ENCODE data around the gene BRICD5. TPM values are rescaled to one million over a fixed set of nuclear protein-coding genes. Genes with fewer than 3 reads are reported as not detected.

BRICD5 gene
- total RNA-seq, 1 donor from 2014 or later, result 5.2 TPM

DNA sequence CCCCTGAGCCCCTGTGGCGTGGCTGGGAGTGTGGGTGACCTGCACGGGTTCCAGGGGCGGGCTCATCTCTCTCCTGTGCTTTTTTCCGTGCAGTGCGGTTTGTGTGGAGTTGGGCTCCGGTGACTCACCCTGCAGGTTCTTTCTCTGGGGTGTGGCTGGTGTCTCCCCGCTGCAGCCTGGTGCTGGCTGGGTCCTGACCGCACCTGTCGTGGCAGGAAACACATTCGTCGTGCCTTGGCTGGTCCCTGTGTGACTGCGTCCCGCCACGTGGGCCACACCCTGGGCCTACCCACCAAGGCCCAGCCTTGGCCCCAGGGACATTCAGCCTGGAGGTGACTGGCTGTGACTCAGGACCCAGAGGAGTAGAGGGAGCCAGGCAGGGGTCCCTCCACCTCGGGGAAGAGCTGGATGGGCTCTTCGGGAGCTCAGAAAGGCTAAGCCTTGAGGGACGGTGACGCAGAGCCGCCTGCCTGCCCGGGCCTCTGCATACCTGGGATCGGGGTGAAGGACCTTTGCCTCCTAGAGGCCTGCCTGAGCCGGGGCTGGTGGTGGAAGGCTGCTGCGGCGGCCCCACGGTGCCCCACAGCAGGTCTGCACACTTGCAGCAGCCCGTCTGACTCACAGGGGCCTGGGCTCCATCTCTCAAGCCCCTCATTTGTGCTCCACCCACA lies 47.3 kb downstream of the BRICD5 start:
- Histone ChIP-seq H3K9me3 (ENCODE audit: low read depth) (no peaks in the 10 kb centered on the region), H3K4me3 (no peak overlapping the region), H3K27ac (no peak overlapping the region), H3K36me3 (no peaks in the 10 kb centered on the region), H3K4me1 (peaks cover 18% of the 10 kb centered on the region), H3K9ac (no peak overlapping the region), H3K79me2 (ENCODE audit: low read depth) (peaks cover 58% of the 10 kb centered on the region), H3K27me3 (no peaks in the 10 kb centered on the region), H3F3A (ENCODE audit: low read depth) (peaks cover 8% of the 10 kb centered on the region), H3K4me2 (no peak overlapping the region), H2AFZ (replicated peaks) (no peak overlapping the region), H4K20me1 (ENCODE audit: low read depth) (peaks cover 43% of the 10 kb centered on the region)
- no peak overlapping the region for H3K4me3 Mint-ChIP-seq
- no peak for DNase-seq (ENCODE audit: low spot score)
- H3K4me1 Mint-ChIP-seq, result peaks cover 6% of the 10 kb centered on the region
- peaks cover 2% of the 10 kb centered on the region for H3K36me3 Mint-ChIP-seq
- TF ChIP-seq EZH2 (IDR thresholded peaks at IDR 0.05) (no peak), CTCF (IDR thresholded peaks at IDR 0.05) (no peak), EZH2phosphoT487 (IDR thresholded peaks at IDR 0.05) (no peak)
- no peak overlapping the region for H3K27ac Mint-ChIP-seq
- peaks cover 2% of the 10 kb centered on the region for H3K27me3 Mint-ChIP-seq (ENCODE audit: insufficient read depth, low read depth)
- no peaks in the 10 kb centered on the region for H3K9me3 Mint-ChIP-seq

DNA sequence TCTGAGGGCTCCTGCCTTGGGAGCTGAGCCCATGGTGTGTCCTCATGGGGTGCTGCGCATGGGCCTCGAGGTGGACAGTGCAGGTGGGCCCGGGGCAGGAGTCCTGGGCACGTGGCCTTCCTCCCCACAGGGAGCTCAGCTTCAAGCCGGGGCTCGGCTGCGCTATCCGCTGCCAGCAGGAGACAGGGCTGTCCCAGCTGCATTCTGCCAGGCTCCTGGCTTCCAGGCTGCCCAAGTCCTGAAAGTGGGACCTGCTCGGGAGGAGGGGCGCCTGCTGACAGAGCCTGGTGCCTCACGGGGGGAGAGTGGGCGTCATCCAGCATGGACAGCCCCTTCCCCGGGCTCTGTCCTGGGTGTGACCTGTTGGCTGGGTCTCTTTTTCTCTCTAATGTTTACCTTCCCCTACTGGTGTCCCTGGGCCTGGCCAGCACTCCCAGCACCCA lies 48.0 kb downstream of the BRICD5 start:
- H2AFZ ChIP-seq (replicated peaks), result no peak overlapping the region
- Mint-ChIP-seq H3K36me3 (peaks cover 2% of the 10 kb centered on the region), H3K27ac (no peak overlapping the region), H3K9me3 (no peaks in the 10 kb centered on the region), H3K4me1 (peaks cover 10% of the 10 kb centered on the region), H3K27me3 (ENCODE audit: insufficient read depth, low read depth) (peaks cover 2% of the 10 kb centered on the region), H3K4me3 (no peak overlapping the region)
- no peak overlapping the region for H3K27ac ChIP-seq
- H3K4me3 ChIP-seq, result no peak overlapping the region
- peaks cover 65% of the 10 kb centered on the region for H3K79me2 ChIP-seq (ENCODE audit: low read depth)
- TF ChIP-seq EZH2phosphoT487 (IDR thresholded peaks at IDR 0.05) (no peak), CTCF (IDR thresholded peaks at IDR 0.05) (no peak), EZH2 (IDR thresholded peaks at IDR 0.05) (no peak)
- no peaks in the 10 kb centered on the region for H3K36me3 ChIP-seq
- H4K20me1 ChIP-seq (ENCODE audit: low read depth), result peaks cover 49% of the 10 kb centered on the region
- no peaks in the 10 kb centered on the region for H3K9me3 ChIP-seq (ENCODE audit: low read depth)
- H3F3A ChIP-seq (ENCODE audit: low read depth), result peaks cover 8% of the 10 kb centered on the region
- no peak overlapping the region for H3K9ac ChIP-seq
- no peak overlapping the region for H3K4me2 ChIP-seq
- no peaks in the 10 kb centered on the region for H3K27me3 ChIP-seq
- no peak for DNase-seq (ENCODE audit: low spot score)
- peaks cover 18% of the 10 kb centered on the region for H3K4me1 ChIP-seq

DNA sequence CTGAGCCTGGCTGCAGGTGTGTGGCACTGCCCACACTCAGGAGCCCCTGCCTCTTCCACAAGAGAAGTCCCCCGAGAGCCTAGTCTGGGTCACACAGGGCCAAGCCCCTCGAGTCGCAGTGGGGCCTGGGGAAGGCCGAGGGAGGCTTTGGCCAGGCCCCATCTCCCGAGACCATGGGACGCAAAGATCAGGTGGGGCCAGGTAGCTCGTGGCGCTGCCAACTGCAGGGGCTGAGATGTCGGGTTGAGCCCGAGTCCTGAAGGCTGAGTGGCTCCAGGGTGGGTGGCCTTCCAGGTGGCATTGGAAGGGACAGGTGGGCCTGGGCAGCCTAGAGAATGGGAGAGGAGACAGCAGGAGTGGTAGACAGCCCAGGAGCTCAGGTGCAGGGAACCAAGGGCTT lies 48.8 kb downstream of the BRICD5 start:
- no peaks in the 10 kb centered on the region for H3K36me3 ChIP-seq
- no peak overlapping the region for H3K4me3 Mint-ChIP-seq
- H3K4me1 ChIP-seq, result peaks cover 18% of the 10 kb centered on the region
- peaks cover 2% of the 10 kb centered on the region for H3K27me3 Mint-ChIP-seq (ENCODE audit: insufficient read depth, low read depth)
- peaks cover 8% of the 10 kb centered on the region for H3F3A ChIP-seq (ENCODE audit: low read depth)
- peaks cover 2% of the 10 kb centered on the region for H3K36me3 Mint-ChIP-seq
- H3K4me3 ChIP-seq, result no peak overlapping the region
- H3K9me3 ChIP-seq (ENCODE audit: low read depth), result no peaks in the 10 kb centered on the region
- no peak overlapping the region for H3K9ac ChIP-seq
- H3K27ac Mint-ChIP-seq, result no peak overlapping the region
- no peaks in the 10 kb centered on the region for H3K9me3 Mint-ChIP-seq
- no peaks in the 10 kb centered on the region for H3K27me3 ChIP-seq
- peaks cover 72% of the 10 kb centered on the region for H3K79me2 ChIP-seq (ENCODE audit: low read depth)
- DNase-seq (ENCODE audit: low spot score), result no peak
- TF ChIP-seq CTCF (IDR thresholded peaks at IDR 0.05), result no peak
- TF ChIP-seq EZH2 (IDR thresholded peaks at IDR 0.05), result no peak
- TF ChIP-seq EZH2phosphoT487 (IDR thresholded peaks at IDR 0.05), result no peak
- H3K4me1 Mint-ChIP-seq, result peaks cover 17% of the 10 kb centered on the region
- H3K4me2 ChIP-seq, result no peak overlapping the region
- H2AFZ ChIP-seq (replicated peaks), result no peak overlapping the region
- H4K20me1 ChIP-seq (ENCODE audit: low read depth), result peaks cover 57% of the 10 kb centered on the region
- H3K27ac ChIP-seq, result no peak overlapping the region
